Stimulated activated CD4-positive, alpha-beta T cell treated with anti-CD3 and anti-CD28 coated beads, Interleukin-15, amount 100 ng/mL, for 48 hours (primary cell): Measurements from ENCODE around the gene NDUFS1.
A peak's percentile ranks its signal among the peaks of the same experiment; 100 is the strongest.
"Not testable (repeated sequence)": the region's sequence is repeated elsewhere in the genome, so short reads cannot be mapped to it uniquely, and the experiment has no call there.

Experiments
- DNase-seq, 2 donors: peaks; one replicate each; pipeline ENCODE4 v3.0.0-alpha.2; 2020; ENCODE audit warnings: low read depth in 2 of 2

NDUFS1 gene

DNA sequence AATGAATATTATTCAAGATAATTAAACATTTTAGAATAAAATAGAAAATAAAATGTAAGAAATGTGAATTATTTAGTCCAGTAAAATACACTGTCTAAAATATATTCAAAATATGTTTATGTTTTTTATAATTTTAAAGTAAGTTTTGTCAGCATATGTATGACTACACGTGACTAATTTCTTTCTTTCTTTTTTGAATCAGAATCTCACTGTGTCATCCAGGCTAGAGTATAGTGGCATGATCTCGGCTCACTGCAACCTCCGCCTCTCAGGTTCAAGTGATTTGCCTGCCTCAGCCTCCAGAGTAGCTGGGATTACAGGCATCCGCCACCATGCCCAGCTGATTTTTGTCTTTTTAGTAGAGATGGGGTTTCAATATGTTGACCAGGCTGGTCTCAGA lies 54.2 kb downstream of the NDUFS1 start:
- no peak for DNase-seq

DNA sequence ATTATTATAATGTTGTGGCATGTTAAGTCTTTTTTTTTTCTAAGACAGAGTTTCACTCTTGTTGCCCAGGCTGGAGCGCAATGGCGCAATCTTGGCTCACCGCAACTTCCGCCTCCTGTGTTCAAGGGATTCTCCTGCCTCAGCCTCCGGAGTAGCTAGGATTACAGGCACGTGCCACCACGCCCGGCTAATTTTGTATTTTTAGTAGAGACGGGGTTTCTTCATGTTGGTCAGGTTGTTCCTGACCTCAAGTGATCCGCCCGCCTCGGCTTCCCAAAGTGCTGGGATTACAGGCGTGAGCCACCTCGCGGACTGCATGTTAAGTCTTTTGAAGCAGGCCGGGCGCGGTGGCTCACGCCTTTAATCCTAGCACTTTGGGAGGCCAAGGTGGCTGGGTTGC lies 60.4 kb downstream of the NDUFS1 start:
- DNase-seq: not testable (repeated sequence)

DNA sequence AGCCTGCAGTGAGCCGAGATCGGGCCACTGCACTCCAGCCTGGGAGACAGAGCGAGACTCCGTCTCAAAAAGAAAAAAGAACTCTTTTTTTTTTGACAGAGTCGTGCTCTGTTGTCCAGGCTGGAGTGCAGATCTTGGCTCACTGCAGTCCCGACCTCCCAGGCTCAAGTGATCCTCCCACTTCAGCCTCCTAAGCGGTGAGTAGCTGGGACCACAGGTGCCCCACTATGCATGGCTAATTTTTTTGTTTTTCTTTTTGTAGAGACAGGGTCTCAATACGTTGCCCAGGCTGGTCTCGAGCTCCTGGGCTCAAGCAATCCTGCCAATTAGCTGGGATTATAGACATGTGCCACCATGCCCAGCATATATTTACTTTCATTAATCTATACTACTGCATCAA lies 60.8 kb downstream of the NDUFS1 start:
- DNase-seq: no peak

DNA sequence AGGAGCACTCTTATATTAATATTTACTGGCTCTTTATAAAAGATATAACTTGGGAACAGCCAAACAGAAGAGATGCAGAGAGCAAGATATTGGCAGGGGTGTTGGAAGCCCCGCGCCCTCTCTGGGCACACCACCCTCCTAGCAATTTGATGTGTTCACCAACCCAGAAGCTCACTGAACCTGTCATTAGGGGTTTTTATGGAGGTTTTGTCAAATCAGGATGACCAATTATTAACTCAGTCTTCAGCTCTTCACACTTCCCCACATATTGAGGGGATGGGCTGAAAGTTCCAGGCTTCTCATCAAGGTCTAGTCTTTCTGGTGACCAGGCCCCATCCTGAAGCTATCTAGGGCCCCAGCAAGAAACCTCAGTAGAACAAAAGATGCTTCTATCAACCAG lies 62.4 kb downstream of the NDUFS1 start:
- DNase-seq: no peak

DNA sequence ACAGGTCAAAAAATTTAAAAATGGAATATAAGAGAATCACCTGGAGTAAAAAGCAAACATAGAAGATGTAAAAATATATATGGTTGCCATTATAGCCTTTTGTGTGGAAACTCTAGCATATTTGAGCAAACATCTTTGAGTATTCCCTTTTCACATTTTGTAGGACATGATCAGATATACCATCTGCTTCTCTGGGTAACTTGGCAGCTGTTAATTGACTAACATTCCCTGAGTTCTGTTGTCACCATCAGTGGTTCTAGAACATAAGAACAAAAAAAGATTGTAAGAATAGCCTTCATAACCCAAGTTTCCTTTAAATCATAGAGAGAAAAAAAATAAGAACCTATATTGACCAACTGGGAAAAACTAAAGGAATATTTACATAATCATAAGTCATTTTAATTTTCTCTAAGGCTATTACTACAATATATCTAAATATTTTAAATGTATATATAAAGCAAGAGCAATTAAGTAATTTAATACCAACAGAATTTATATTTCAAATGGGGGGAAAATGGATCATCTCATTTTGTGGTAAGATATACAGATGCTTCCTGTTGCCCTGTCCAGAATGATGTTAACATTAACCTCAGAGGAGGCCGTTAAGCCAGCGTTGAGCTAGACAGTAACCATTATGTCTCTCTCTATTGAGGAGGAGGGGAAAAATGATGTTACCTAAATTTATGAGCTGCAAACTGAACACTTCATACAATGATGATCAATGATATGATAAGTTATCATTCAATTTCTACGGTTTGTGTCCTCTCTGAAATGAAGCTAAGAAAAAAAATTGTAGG lies 63.5 kb downstream of the NDUFS1 start:
- no peak for DNase-seq

DNA sequence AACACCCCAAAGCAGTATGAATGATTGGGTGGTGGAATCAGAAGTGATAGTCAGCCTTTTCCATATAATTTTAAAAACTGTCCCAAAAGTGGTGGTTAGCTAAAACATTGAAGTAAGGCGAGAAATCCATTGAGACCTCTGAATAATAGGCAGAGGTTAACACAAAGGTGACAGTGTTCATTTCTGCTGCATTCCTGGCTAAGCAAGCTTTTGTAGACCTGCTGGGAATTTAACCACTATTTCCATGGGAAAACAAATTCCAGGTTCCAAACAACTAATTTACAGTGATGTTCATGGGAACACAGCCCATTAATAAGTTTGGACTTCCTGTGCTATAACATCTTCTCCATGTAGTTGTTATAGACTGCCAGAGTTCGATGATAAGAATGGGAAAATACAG lies 66.9 kb downstream of the NDUFS1 start:
- DNase-seq: no peak

DNA sequence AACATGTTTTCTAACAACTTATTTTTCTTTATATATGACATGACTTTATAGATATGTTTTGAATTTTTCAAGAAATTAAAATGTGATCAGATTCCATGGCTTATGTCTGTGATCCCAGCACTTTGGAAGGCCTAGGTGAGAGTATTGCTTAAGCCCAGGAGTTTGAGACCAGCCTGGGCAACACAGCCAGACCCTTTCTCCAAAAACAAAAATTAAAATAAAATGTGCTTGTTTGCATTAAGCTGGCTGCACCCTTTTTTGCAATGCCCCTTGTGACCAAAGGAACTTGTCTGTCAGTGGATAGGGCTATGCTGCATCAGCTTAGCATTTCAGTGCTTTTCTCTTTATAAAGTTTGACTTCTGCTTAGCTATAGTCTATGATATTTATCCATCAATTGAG lies 71.0 kb downstream of the NDUFS1 start:
- DNase-seq: no peak

DNA sequence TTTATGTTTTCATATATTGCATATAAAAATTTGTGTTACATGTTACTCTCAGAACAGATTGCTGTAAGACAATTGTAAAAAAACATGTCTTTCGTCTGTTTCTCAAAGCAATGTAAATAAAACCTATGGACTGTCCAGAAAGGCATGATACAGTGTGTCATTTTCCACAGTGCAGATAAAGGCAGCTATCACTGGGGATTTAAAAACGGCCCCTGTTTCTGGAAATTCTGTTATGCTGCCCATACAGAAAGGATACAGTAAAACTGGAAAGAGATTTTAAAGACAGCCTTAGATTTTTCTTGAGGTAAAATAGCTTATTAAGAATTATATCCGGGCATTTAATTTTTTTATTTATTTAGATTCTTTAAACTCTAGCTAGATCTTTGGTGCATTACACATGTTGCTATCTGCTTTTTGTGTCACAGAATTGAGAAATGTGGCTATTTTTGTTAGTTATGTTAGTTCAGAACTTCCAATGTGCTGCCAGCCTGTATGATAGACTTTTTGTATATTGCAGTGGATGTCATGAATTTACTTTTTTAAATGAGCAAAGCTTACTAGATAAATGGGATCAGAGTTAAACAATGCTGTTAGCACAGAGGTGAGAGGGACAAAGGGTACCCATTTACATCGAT lies 72.4 kb downstream of the NDUFS1 start:
- DNase-seq: no peak

DNA sequence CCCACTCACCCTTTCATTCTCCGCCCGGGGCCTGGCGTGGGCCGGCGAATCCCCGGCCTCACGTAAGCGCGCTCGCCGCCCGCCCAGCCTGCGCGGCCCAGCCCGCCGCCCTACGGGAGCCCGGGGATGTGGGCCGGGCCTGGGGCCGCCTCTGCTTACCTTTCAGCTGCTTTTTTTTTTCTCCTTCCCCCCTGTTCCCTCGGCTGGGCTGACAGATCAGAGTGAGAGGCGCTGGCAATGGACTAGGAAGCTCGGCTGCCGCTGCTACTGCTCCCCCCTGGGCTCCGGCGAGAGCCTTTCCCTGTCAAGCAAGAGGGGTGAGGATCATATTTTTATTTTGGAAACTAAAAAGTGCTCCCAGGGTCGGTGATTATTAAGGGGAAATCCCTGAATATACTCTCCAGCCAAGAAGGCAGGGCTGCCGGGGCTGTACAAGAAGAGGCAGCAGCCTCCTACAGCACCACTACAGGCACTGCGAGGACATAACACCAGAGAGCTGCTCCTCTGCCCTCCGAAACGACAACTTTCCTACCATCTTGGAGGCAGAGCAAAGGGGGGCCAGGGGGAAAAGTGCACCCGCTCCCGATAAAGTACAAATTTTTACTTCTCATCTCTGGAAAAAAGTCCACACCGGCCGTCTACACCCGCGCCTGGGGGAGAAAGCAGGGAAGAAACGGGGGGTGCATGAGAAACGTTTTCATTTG lies 73.3 kb downstream of the NDUFS1 start, which contains the start of gene INO80D:
TSS of gene INO80D (minus strand) at position 433 of the 704 bp plus-strand sequence. CDS start 23,158 bp downstream, outside the sequence.
- DNase-seq: peak; percentile 70

DNA sequence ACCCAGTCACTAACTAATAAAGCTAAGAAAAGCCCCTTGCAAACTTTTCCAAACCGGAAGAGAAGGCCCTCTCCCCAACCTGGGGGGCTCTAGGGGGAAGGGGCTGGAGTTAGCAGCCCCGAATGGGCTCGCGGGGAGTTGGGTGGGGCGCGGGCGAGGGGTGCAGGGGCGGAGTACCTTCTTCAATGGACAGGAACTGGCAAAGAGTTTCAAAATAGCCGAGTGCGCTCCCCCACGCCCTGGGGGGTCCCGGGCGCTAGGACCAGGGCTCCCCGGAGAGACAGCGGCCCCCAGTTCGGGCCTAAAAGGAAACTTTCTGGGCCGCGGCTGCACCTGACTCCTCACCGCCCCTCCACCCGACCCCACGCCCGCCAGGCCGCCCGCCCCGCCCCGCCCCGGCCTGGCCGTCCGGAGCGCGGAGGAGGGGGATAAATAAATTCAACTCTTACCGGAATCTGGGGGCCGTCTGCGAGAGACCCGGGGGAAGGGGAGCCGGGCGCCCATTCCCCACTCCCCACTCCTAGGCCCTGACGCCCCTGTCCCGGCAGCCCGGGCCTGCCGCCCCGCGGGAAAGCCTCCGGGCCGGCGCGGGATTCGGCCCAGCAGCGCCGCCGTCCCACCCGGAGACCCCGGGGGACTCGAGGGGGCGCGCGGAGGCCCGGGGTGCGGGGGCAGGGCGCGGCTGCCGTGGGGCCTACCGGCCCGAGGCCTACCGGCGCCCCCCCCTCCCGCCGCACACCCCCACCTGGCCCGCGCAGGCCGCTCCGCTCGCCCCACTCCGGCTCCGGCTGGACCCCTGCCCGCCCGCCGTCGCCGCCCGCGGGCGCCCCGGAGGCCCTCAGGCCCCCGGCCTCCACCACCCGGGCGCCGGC lies 74.1 kb downstream of the NDUFS1 start:
- peak in 1 of 2 donors; percentile 12 for DNase-seq

DNA sequence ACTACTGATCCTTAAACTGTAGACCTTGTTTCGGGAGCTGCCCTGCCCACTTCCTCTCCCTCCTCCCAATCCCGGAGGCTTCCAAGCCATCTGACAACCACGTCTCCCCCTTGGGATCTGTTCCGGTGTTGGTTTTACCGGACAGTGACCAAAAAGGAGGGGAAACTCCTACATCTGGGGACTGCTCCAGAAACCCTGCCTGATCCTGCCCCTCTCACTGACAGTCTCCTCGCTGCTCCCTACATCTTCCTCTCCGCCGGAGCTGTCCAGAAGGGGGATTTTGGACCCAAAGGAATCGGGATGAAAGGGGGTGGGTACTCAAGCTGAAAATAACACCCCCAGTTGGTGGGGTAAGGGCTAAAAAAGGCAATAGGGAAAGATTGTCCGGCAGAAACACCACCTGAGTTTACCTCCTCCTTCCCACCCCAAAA lies 74.8 kb downstream of the NDUFS1 start:
- no peak for DNase-seq

DNA sequence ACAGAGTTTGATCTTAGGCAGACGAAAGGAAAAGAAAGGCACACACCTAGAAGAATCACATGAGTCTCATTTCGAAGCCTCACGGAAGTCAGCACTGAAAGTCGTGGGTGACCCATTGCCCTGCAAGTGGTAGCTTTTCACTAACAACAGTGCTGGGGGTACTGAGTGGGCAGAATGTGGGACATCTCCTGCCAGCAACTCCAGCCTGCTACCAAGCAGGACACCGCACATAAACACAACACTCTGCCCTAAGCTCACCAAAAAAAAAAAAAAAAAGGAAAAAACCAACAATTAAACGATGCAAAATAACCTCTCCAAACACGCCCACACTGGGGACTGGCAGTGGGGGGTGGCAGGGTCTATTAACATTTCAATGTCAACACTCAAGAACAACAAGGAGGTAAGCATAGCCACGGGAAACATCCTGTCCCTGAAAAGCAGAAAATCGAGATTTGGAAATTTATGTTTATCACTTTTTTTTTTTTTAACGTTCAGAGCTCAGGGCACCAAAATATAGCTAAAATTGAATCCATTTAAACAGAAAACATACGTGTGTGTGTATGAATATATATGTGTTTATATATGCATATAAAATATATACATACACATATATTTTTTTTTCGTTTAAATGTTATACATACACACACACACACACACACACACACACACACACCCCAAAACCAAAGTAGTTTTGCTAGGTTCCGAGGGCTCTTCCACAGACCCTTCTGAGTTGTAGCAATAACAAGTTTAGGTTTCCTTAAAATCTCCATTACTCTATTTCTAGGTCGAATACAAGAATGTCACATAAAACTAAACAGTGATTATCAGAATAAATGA lies 75.4 kb downstream of the NDUFS1 start:
- DNase-seq: no peak

DNA sequence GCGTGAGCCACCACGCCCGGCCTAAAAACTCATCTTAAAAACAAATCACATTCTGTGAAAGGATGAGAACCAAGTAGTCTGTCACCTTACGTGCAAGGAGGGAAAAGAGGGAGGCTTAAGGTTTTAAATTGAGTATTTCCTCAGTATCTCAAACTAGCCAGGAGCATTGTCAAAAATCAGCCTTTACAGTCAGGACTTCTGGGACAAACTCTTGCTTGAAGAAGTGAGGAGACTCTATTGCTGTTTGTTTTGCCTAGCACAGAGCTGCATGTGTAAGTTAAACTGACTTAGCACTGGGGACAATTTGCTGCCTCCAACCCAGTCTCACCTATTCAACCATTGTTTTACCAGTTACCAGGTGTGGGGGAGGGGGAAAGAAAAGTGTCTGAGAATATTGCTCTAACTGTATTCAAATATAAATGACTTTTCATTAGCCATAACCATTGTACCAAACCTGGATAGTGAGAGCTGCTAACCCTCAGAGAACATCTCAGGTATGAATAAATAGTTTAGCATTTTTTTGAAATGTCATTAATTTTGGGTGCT lies 76.9 kb downstream of the NDUFS1 start:
- no peak for DNase-seq

DNA sequence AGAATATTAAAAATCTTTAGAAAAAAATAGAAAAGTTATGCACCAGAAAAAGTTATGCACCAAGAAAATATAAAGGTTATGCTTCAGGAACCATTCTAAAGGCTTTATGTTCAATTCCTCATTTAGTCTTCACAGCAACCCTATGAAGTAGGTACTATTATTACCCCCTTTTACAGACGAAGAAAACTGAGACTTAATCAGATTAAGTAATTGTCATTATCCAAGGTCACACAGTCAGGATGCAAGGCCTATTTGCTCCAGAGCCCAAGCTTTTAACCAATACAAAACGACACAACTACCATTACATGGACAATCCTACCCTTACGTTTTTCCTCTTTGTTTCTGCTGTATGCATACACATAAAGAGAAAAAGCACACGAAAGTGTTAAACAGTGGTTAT lies 78.3 kb downstream of the NDUFS1 start:
- DNase-seq: no peak

DNA sequence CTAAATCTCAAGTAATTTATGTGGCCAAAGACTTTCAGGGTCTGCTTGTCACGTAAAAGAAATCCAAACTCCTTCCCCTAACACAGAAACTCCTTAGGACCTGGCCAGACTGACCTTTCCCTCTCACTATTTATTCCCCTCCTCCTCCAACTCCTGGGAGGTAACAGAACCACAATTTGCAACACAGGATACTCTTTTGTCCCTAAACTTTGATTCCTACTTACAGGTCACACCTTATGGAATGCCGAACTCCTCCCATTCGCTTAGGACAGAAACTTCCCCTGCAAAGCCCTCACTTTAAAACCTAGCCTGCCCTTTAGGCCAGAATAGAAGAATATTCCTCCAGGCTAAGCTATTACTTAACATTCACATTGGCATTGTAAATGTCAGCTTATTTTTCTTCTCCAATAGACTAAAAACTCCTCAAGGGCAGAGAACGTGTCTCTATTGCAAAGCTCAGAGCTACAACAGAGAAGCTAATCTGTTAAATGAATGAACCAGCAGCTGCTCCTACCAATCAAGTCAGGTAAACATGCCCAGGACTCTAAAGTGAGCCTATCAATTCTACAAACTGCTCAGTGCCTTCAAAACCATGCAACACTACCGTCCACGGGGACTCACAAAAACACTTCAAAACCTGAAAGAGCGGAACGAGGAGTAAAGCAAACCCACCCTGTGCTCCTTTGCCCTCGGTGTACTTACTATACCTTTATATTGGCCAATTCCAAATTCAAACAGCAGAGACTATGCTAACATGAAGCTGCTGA lies 79.4 kb downstream of the NDUFS1 start:
- DNase-seq: no peak

DNA sequence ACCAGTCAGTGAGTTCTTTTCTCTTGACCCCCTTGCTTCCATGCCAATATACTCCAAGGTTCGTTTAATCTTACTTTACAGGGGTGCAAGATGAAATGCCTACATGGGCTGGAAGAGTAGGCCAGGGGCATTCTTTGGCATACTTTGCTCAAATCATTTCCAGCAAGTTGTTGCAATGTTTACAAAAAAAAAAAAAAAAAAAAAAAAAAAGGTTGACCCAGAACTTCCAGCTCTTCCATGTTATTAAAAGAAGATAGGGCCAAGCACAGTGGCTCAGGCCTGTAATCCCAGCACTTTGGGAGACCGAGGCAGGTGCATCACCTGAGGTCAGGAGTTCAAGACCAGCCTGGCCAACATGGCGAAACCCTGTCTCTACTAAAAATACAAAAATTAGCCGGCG lies 81.4 kb downstream of the NDUFS1 start:
- DNase-seq: not testable (repeated sequence)

DNA sequence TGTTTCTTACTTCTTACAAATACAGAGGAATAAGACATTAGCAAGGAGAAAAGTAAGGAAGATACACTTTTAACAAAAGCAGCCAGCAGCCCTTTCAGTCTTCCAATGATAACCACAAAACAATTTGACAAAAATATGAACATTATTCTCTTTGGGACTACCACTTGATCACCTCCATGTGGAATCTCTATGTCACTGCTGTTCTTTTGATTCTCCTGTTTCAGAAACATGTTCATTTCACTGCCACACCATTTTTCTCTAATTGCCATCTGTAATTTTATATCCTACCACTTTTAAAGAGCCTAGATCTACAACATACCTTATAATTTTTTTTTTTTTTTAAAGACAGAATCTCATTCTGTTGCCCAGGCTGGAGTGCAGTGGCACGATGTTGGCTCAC lies 84.1 kb downstream of the NDUFS1 start:
- no peak for DNase-seq

DNA sequence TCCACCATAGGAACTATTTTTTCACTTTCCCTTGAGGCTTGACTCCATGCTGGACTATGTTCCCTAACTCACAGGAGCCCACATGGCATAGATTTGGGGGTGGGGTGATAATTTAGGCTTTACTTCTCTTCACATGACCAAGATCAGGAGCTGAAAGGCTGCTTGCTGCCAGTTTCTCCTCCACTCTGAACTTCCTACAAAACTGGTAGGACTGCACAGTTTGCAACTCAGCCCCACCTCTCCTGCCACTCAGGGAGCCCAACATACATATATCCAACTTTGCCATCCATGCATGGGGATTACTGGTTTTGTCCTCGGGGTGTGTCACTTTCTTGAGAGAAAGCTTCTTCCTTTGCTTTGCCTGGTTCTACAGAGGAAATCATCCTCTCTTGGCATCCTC lies 87.4 kb downstream of the NDUFS1 start:
- no peak for DNase-seq

DNA sequence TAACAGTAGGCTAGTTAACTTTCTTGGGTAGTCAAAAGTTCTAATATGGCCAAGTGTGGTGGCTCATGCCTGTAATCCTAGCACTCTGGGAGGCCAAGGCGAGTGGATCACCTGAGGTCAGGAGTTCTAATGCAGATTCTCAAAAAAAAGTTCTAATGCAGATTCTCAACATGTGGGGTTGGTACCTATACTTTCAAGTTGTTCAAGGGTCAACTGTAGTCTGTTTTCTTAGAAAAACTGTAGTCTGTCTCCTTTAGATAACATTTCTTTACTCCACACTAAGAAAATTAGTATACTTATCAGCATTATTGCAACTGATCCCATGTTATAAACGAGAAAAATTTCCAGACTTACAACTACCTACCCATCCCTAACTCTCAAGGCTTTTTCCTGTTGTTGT lies 89.8 kb downstream of the NDUFS1 start:
- DNase-seq: no peak

DNA sequence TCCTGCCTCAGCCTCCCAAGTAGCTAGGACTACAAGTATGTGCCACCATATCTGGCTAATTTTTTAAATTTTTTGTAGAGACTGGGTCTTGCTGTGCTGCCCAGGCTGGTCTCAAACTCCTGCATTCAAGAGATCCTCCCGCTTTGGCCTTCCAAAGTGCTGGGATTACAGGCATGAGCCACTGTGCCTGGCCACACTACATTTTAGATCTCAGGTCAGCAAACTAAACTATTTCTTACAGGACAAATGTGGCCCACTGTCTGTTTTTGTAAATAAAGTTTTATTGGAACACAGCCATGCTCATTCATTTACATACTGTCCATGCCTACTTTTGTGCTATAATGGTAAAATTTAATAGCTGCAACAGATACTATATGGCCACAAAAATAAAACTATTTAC lies 91.0 kb downstream of the NDUFS1 start:
- DNase-seq: no peak
